ENCODE measurements around the gene YIPF5. TPM values are rescaled to one million over a fixed set of nuclear protein-coding genes. Genes with fewer than 3 reads are reported as not detected.

YIPF5 gene
- total RNA-seq, 1 donor from 2014 or later, result 34.2 TPM

Other genes starting within 250 kb of the YIPF5 start
- gene KCTD16, start 214 bp upstream of the YIPF5 start, total RNA-seq, result not detected in 2 replicates

All from activated T-helper 2 cell treated with anti-CD3 and anti-CD28 coated beads, Interferon-gamma antibody, Interleukin-2, Interleukin-4, amounts not matched to agents 10 μg/mL and 5 μg/mL and 100 μg/mL, durations not matched to agents 14 hours and 24 hours and 36 hours (primary cell).